ENCODE data around the gene ACSF2.
"Not testable (repeated sequence)": the region's sequence is repeated elsewhere in the genome, so short reads cannot be mapped to it uniquely, and the experiment has no call there.

The ACSF2 gene

GRCh38 chr17:50465635-50466034 is 39.6 kb downstream of the ACSF2 start:
- no peak for DNase-seq

GRCh38 chr17:50466371-50467113 is 40.5 kb downstream of the ACSF2 start:
- no peak for DNase-seq

- DNase-seq = no peak
Observed at GRCh38 chr17:50467114-50467854, 41.3 kb downstream of the ACSF2 start.

DNA sequence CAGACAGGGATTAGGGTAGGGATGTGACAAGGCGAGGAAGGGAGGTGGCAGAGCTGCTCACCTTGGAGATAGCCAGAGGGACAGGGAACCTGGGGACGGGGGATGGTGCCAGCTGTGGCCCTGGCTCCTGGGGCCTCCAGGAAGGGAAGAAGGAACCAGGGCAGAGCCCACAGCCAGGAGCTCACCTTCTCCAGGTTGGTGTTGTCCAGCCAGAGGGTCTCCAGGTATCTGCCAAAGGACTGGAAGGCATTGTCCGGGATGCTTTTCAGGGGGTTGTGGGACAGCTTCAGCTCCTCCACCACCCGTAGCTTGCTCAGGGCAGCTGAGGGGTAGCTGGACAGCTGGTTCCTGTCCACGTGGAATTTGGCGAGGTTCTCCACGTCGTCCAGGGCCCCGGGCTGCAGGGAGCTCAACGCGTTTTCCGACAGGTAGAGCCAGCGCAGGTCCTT is 41.9 kb downstream of the ACSF2 start:
- DNase-seq = no peak

GRCh38 chr17:50468304-50469207 is 42.5 kb downstream of the ACSF2 start, which contains the start of gene CHAD:
TSS of gene CHAD (minus strand) at chr17:50468880. CDS start at chr17:50468813, 67 bp downstream.
- no peak for DNase-seq

- DNase-seq = no peak
Observed at GRCh38 chr17:50469208-50469605, 43.2 kb downstream of the ACSF2 start.

GRCh38 chr17:50469671-50470305 is 43.8 kb downstream of the ACSF2 start:
- no peak for DNase-seq

DNA sequence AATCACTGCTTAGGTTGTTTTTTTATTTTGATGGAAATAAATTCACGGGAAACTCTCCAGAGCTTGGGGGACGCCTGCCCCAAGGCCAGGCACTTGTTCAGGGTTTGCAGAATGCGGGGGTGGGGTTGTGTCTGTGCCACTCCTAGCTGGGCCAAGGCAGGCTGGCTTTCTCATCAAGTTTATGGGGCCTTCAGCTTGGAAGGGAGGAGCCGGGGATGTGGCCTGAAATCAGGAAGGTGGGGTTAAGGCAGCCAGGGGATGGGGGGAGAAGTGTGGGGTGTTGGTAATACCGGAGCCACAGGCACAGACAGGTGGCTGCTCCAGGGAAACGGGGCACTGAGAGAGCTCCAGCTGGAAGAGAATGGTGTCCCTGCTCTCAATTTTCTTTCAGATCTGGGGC is 44.4 kb downstream of the ACSF2 start:
- no peak for DNase-seq

DNA sequence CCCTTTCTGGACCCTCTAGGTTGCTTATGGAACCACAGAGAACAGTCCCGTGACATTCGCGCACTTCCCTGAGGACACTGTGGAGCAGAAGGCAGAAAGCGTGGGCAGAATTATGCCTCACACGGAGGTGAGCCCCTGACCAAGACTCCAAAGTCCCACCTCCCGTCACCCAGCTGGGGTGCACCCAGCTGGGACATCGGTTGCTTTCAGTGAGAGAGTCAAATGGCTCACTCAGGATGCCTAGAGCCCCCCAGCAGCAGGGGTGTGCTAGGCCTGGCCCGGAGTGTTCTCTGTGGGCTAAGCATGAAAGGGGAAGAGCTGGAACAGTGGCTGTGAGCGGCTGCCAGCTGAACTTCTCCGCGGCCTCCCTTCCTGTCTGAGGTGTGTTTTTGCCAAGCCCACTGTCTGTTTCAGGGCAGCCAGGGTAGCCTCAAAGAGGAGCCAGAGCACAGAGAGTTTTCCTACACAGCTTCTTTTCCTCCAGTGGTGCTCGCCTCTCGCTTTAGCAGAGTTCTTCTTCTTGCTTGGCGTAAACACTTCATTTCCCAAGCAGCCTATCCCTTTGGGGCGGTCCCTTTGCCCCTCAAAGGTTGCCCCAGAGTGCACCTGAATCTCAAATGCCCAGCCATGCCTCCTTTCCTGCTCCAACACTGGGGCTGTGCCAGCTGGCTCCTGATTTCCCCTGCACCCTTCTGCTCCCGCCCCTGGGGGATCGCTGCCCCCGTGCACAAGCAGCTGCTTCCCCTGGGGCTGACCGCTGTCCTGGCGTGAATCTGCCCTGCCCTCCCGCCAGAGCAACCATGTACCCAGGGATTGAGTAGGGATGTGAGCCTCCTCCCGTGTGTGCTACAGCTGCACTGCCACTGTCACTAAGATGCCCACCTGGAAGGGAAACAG is 45.2 kb downstream of the ACSF2 start:
- no peak for DNase-seq

DNA sequence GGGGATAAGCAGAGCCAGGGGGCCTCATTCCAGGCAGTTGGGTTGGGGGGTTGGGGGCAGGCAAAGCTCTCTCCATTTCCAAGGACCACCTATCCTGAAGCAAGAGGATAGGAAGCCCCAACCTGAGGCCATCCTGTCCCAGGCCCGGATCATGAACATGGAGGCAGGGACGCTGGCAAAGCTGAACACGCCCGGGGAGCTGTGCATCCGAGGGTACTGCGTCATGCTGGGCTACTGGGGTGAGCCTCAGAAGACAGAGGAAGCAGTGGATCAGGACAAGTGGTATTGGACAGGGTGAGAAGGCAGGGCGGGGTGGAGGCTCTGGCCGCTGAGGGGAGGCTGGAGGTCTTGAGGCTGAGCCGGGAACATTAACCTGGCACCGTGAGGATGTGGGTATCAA is 46.3 kb downstream of the ACSF2 start:
- DNase-seq = no peak

DNA sequence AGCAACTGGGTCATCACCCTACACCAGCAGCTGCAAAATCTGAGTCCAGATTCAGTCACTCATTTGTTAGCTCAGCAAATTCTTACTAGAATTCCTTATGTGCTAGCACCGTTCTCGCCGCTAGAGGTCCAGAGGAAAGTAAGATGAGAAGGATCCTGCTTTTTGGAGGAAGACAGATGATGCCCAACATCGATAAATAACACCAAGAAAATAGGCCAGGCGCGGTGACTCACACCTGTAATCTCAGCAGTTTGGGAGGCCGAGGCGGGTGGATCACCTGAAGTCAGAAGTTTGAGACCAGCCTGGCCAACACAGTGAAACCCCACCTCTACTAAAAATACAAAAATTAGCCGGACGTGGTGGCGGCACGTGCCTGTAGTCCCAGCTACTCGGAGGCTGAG is 46.7 kb downstream of the ACSF2 start:
- not testable (repeated sequence) for DNase-seq

DNA sequence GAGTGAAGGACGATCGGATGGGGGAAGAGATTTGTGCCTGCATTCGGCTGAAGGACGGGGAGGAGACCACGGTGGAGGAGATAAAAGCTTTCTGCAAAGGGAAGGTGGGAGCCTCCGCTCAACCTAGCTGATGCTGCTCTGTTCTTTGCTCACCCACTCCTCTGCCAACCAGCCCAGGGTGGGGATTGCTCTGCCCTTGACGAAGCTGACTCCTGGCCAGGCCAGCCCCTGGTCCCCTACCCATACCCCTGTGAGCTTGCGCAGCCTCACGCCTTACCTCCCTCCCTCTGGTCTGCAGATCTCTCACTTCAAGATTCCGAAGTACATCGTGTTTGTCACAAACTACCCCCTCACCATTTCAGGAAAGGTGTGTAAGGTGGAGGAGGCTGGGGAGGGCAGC is 47.9 kb downstream of the ACSF2 start:
- no peak for DNase-seq

DNA sequence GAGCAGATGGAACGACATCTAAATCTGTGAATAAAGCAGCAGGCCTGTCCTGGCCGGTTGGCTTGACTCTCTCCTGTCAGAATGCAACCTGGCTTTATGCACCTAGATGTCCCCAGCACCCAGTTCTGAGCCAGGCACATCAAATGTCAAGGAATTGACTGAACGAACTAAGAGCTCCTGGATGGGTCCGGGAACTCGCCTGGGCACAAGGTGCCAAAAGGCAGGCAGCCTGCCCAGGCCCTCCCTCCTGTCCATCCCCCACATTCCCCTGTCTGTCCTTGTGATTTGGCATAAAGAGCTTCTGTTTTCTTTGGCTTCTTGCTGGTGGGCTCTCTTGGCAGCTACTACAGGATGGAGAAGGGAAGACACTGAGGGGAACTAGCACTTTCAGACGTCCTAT is 48.5 kb downstream of the ACSF2 start:
- no peak for DNase-seq

- DNase-seq = no peak
Observed at GRCh38 chr17:50475362-50475761, 49.3 kb downstream of the ACSF2 start.

DNA sequence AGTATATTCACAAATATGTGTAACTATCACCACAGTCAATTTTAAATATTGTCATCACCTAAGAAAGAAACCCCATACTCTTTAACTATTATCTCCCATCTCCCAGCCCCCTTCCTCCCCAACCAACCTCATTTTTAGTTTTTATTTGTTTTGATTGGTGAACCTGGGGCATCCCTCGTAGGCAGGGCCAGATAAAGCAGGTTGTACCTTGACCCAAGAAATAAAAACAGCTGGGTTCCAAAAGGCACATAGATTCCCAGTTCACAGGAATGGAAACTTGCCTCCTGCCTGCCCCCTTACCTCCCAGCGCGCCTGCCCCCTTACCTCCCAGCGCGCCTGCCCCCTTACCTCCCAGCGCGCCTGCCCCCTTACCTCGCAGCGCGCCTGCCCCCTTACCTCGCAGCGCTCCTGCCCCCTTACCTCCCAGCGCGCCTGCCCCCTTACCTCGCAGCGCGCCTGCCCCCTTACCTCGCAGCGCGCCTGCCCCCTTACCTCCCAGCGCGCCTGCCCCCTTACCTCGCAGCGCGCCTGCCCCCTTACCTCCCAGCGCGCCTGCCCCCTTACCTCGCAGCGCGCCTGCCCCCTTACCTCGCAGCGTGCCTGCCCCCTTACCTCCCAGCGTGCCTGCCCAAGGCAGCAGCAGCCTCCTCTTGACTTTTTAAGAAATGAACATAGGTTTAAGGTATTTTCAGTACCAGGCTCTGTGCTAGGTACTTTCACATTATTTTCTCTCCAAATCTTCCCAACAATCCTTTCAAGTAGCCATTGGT is 49.9 kb downstream of the ACSF2 start:
- not testable (repeated sequence) for DNase-seq

DNA sequence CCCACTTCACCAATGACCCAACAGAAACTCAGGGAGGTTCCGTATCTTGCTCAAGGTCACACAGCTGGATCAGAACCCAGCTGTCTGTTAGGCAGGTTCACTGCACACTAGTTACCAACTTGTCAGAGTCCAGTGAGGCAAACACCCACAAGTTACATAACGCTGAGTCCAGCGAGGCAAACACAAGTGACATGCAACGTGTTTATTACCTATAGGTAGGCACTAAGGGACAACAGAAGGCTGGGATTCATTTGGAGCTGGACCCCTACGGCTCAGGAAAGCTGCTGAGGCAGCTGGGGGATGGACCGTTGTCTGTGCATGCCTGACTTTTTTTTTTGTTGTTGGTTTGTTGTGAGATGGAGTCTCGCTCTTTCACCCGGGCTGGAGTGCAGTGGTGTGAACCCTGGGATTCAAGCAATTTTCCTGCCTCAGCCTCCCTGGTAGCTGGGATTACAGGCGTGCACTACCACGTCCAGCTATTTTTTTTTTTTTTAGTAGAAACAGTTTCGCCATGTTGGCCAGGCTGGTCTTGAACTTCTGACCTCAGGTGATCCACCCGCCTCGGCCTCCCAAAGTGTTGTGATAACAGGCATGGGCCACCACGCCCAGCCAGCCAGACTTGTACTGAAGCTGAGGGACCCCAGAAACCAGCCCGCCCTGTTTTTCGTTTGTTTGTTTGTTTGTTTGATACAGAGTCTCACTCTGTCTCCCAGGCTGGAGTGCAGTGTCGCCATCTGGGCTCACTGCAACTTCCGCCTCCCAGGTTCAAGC is 50.7 kb downstream of the ACSF2 start:
- no peak for DNase-seq

DNA sequence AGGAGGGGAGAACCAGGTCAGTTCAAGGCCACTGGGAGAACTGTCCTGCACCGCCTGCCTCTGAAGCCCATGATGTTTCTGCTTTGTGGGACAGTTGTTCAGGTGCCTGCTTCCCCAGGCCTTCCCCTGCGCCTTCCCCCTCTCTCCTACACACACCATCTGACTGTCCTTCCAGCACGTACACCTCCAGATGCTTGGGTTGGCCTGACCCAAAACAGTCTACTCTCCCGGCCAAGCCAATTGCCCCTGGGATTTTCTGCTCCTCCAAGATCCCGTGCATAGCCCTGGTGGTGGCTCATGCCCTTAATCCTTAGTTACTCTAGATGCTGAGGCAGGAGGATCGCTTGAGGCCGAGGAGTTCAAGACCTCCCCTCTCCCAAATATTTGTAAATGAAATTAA is 52.0 kb downstream of the ACSF2 start:
- DNase-seq = no peak

- DNase-seq = peak; percentile 84
Observed at GRCh38 chr17:50478391-50479381, 52.7 kb downstream of the ACSF2 start, which contains the start of gene RSAD1. TSS of gene RSAD1 (plus strand) at chr17:50478860. CDS start at chr17:50478885, 25 bp downstream.
